ENCODE measurements around the gene FBRSL1. TPM values are rescaled to one million over a fixed set of nuclear protein-coding genes. Genes with fewer than 3 reads are reported as not detected.
A peak's percentile ranks its signal among the peaks of the same experiment; 100 is the strongest.
"Not testable (repeated sequence)": the region's sequence is repeated elsewhere in the genome, so short reads cannot be mapped to it uniquely, and the experiment has no call there.

Gene FBRSL1
- total RNA-seq (10 to 100 TPM; 88.3 to 98.9 TPM), polyA plus RNA-seq (ENCODE audit: insufficient read depth, low read depth, low replicate concordance) (51.1 TPM)
- long read RNA-seq, donor 1, partial matches to known transcripts = 0 of 9 reads
- long read RNA-seq, donor 1, other reads (novel, unspliced or antisense) = 9 of 9 reads
- long read RNA-seq, donor 2, partial matches to known transcripts = 6 of 15 reads
- long read RNA-seq, donor 2, other reads (novel, unspliced or antisense) = 9 of 15 reads

DNA sequence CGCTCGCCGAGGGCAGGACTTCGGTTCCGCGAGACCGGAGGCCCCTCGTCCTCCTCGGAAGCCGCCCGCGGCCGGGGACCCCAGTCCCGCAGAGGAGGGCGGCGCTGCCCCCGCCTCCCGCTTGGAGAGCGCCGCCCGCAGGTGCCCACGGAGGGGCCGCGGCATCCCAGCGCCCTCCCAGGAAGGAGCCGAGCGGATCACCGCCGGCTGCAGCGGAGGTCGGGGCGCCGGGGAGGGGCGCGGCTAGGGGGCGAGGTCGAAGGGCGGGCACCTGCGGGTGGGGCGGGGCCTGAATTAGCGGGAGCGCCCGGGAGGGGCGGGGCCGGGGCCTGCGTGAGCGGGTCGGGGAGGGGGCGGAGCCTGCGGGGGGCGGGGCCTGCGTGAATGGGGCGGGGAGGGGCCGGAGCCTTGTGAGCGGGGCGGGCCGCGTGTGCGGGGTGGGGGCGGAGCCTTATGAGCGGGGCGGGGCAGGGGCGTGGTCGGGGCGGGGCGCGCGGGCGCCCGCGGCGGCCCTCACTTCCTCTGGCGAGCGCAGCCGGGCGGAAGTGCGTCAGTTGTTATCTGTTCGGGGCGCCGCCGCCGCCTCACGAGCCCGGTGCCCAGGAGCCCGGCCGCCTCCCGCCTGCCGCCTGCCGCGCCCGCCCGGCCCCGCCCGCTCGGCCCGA lies at the start of gene FBRSL1:
Gene FBRSL1 (plus strand): TSS at position 550 of the 665 bp plus-strand sequence.
- H3K4me1 ChIP-seq = peaks cover 48% of the 10 kb centered on the region
- no peaks in the 10 kb centered on the region for H3K9me3 ChIP-seq
- peak within 1 kb of the TSS; percentile 72 to 80 for H3K27ac ChIP-seq
- WGBS, 2 donors = 0 to 2% methylated on average over 5 to 37 of the region's 96 CpGs
- TF ChIP-seq POLR2A (IDR thresholded peaks at IDR 0.05) = no peak
- TF ChIP-seq, protein P1, sequence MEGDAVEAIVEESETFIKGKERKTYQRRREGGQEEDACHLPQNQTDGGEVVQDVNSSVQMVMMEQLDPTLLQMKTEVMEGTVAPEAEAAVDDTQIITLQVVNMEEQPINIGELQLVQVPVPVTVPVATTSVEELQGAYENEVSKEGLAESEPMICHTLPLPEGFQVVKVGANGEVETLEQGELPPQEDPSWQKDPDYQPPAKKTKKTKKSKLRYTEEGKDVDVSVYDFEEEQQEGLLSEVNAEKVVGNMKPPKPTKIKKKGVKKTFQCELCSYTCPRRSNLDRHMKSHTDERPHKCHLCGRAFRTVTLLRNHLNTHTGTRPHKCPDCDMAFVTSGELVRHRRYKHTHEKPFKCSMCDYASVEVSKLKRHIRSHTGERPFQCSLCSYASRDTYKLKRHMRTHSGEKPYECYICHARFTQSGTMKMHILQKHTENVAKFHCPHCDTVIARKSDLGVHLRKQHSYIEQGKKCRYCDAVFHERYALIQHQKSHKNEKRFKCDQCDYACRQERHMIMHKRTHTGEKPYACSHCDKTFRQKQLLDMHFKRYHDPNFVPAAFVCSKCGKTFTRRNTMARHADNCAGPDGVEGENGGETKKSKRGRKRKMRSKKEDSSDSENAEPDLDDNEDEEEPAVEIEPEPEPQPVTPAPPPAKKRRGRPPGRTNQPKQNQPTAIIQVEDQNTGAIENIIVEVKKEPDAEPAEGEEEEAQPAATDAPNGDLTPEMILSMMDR (IDR thresholded peaks at IDR 0.05) = no peak
- intact Hi-C loops (cut with DNase I; ENCODE audit: low total_unique reads) = no loop called here
- no peaks in the 10 kb centered on the region for H3K27me3 ChIP-seq
- peak; percentile 94 for DNase-seq
- no peaks in the 10 kb centered on the region for H3K36me3 ChIP-seq (ENCODE audit: low read depth, missing control alignments)
- H3K4me3 ChIP-seq = peak within 1 kb of the TSS; percentile 63 to 79

DNA sequence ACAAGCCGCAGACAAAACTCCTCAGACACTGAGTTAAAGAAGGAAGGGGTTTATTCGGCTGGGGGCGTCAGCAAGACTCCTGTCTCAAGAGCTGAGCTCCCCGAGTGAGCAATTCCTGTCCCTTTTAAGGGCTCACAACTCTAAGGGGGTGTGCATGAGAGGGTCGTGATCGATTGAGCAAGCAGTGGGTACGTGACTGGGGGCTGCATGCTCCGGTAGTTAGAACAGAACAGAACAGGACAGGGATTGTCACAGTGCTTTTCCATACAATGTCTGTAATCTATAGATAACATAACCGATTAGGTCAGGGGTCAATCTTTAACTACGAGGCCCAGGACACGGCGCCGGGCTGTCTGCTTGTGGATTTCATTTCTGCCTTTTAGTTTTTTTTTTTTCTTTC lies 49.5 kb upstream of the FBRSL1 start:
- H3K36me3 ChIP-seq (ENCODE audit: low read depth, missing control alignments); H3K4me3 ChIP-seq; H3K4me1 ChIP-seq; intact Hi-C loops (cut with DNase I; ENCODE audit: low total_unique reads); H3K27me3 ChIP-seq; H3K9me3 ChIP-seq; DNase-seq; H3K27ac ChIP-seq: not testable (repeated sequence)
- WGBS, 2 donors = 86 to 95% methylated on average over 13 of the region's 13 CpGs

DNA sequence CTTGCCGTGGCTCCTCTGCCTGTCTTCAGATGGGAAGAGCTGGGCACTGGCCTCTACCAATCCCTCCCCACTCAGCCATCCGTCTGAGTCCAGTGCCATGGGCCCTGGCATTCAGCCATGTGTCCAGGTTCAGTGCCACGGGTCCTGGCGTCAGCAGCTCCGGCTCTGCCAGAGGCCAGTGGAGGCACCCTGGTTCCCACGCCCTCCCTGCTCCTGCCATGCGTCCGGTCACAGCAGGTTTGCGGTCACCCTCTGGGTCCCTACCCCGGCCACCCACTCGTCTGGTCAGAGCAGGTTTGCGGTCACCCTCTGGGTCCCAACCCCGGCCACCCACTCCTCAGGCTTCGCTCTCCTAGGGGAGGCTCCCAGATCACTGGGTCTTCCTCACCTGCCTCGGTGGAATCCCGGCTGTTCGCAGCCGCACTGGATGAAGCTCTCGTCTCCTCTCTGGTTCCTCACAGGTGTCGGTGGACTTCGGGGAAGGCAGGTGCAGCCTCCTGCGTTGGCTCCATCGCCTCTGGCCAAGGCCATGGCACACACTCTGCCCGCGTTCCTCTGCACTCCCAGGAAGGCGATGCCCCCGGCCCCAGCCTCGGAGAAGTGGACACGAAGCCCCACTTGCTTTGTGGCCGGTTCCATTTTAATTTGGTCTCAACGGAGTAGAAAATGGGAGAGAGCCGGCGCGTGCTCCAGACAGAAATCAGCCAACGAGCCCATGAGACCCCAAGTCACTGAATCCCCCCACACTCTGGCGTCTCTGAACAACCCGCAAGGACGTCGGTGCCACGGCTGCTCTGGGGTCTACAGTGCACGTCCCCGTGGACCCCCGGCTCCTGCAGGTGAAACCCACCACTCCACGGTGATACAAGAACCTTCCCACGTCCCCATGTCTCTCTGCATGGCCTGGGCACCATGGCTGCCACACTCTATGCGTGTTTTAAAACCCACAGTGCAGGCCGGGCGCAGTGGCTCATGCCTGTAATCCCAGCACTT lies 47.8 kb upstream of the FBRSL1 start:
- Histone ChIP-seq H3K27ac (no peak overlapping the region), H3K27me3 (no peaks in the 10 kb centered on the region), H3K9me3 (no peaks in the 10 kb centered on the region), H3K4me3 (no peak overlapping the region), H3K4me1 (no peaks in the 10 kb centered on the region), H3K36me3 (ENCODE audit: low read depth, missing control alignments) (no peaks in the 10 kb centered on the region)
- TF ChIP-seq, protein P1 (IDR thresholded peaks at IDR 0.05) = no peak
- no peak for TF ChIP-seq POLR2A (IDR thresholded peaks at IDR 0.05)
- DNase-seq = no peak
- WGBS, 2 donors = 92 to 95% methylated on average over 42 to 48 of the region's 48 CpGs
- intact Hi-C loops (cut with DNase I; ENCODE audit: low total_unique reads) = no loop called here

DNA sequence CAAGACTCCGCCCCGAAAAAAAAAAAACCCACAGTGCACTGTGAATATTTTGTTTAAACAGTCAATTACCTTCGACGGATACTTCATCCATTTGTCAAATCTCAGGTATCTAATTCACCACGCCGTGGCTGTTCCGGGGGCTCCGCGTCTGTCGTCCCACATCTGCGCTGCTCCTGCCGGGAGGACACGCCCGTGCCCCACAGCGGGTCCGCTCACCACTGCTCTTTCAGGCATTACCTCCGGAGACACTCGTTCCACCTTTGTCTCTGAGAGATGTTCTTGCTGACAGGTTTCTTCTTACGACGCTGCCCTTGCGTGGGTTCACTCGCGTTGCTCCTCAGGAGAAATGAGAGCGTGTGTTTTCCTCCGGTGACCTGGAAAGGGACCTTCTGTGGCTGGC lies 46.9 kb upstream of the FBRSL1 start:
- H3K4me1 ChIP-seq = no peaks in the 10 kb centered on the region
- TF ChIP-seq, protein P1 (IDR thresholded peaks at IDR 0.05) = no peak
- no peak for TF ChIP-seq POLR2A (IDR thresholded peaks at IDR 0.05)
- H3K27me3 ChIP-seq = no peaks in the 10 kb centered on the region
- no peaks in the 10 kb centered on the region for H3K9me3 ChIP-seq
- H3K4me3 ChIP-seq = no peak overlapping the region
- no peak for DNase-seq
- no peak overlapping the region for H3K27ac ChIP-seq
- H3K36me3 ChIP-seq (ENCODE audit: low read depth, missing control alignments) = no peaks in the 10 kb centered on the region
- 93% methylated on average over 25 of the region's 25 CpGs for WGBS, 2 donors
- intact Hi-C loops (cut with DNase I; ENCODE audit: low total_unique reads) = no loop called here

DNA sequence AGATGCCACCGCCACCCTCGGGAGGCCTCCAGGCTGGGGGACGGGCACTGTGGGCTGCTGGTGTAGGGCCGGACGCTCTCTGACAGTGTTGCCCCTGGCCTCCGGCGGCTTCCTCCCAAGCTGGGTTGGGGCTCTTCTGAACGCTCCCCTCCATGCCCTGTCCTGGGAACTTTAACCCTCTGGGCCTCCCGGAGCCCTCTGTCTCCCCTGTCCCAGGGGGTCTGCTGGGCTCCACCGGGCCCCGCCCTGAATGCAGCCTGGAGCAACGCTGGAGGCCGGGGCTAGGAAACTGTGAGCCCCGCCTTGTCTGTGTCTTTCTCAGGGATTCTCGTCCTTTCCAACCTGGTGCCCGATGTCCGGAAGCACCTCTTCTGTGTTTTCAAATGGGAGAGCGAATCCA lies 45.7 kb upstream of the FBRSL1 start:
- no peaks in the 10 kb centered on the region for H3K36me3 ChIP-seq (ENCODE audit: low read depth, missing control alignments)
- H3K9me3 ChIP-seq = no peaks in the 10 kb centered on the region
- intact Hi-C loops (cut with DNase I; ENCODE audit: low total_unique reads) = no loop called here
- H3K4me1 ChIP-seq = no peaks in the 10 kb centered on the region
- TF ChIP-seq POLR2A (IDR thresholded peaks at IDR 0.05) = no peak
- TF ChIP-seq, protein P1 (IDR thresholded peaks at IDR 0.05) = no peak
- no peaks in the 10 kb centered on the region for H3K27me3 ChIP-seq
- no peak overlapping the region for H3K4me3 ChIP-seq
- no peak overlapping the region for H3K27ac ChIP-seq
- WGBS, 2 donors = 45 to 76% methylated on average over 15 to 18 of the region's 18 CpGs
- no peak for DNase-seq
